NCI-H1694 (cell line): ENCODE data around the gene DNAJB9.
"Not testable (repeated sequence)": the region's sequence is repeated elsewhere in the genome, so short reads cannot be mapped to it uniquely, and the experiment has no call there.

ENCODE experiments used
- DNase-seq: peaks from one replicate; lab custom pipeline; 2025; lab: John Stamatoyannopoulos, UW

DNAJB9 gene

DNA sequence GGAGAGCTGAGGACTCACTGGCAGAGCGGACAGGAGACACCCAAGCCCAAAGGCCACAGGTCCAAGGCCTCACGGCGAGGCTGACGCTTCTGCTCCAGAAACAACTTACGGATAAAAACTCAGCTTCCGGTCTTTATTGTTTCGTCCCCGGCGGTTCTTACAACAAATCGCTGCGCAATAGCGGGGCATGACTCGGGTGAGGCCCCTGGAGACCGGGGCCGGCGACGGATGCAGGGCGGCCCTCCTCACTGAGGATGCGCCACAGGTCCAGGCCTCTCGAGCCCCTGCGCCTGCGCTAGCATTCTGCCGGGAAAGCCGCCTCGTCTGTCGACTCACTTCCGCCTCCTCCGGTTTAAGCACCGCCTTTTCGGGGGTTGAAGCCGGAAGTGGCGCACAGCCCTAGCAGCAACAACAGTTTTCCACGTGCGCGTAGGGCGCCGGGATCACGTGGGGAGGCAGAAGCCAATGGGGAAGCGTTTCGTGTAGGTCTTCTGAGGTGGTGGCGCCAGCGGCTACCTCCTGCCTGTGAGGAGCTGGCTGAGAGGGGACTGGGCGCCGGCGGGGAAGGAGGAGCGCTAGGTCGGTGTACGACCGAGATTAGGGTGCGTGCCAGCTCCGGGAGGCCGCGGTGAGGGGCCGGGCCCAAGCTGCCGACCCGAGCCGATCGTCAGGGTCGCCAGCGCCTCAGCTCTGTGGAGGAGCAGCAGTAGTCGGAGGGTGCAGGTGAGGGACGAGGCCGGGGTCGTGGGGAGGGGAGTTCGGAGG lies at the start of gene DNAJB9, which contains the start of gene THAP5:
TSS of gene DNAJB9 (plus strand) at position 494 of the 765 bp plus-strand sequence. CDS start 1,853 bp downstream, outside the sequence.
TSS of gene THAP5 (minus strand) at position 326 of the 765 bp plus-strand sequence. CDS start at position 189, 137 bp downstream.
- peak; percentile 98 for DNase-seq

- no peak for DNase-seq
Measured at GRCh38 chr7:108522780-108523179, 46.9 kb upstream of the DNAJB9 start.

- peak; percentile 74 for DNase-seq
Measured at GRCh38 chr7:108525327-108525984, 44.2 kb upstream of the DNAJB9 start.

DNA sequence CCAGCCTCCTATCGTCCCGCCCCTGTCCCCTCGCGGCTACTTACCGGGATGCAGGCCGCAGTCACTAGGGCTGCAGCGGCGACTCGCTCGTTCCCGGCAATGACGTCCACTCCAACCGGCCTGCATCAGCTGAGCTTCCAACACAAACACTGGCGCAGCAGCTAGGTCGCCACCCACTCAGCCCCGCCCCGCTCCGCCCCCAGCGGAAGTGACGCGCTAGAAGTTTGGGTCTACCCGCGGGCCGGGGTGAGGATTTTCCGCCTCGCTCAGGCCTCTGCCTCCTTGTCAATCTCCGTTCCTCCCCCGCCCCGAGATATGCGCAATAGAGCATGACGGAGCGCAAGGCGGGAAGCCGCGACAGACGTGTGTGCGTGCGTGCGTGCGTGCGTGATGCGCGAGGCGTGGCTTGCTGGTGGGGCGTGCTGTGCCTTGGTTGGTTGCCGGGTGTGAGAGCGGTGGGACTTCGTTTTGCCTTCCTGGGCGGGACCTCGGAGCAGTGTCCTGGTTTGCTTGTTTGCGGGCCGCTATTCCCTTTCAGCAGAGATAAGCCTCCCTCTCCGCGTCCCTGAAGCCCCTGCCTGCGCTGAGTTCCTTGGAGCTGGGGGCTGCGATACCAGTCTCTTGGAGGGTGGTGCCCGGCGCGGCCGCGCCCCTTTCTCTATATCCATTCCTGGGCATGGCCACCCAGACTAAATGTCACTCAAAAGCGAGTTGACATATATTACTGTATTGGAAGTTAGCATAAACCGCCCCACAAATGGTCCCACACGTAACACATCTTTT lies 43.5 kb upstream of the DNAJB9 start, which contains the start of gene PNPLA8:
TSS of gene PNPLA8 (minus strand) at position 151 of the 783 bp plus-strand sequence. CDS start 10,644 bp downstream, outside the sequence.
- peak; percentile 98 for DNase-seq

- DNase-seq, result no peak
Measured at GRCh38 chr7:108526768-108527017, 43.0 kb upstream of the DNAJB9 start.

GRCh38 chr7:108528183-108528712 lies 41.4 kb upstream of the DNAJB9 start:
- no peak for DNase-seq

DNA sequence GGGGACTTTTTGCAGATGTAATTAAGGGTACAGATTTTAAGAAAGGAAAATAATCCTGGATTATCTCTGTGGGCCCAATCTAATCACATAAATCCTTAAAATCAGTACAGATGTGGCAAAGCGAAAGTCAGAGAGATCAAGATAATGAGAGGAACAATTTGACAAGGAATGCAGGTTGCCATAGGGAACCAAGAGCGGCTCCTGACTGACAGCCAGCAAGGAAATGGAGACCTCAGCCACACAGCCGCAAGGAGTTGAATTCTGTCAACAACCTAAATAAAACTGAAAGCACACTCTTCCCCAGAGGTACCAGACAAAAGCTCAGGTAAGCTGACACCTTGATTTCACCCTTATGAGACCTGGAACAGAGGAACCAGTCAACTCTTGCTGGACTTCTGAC lies 40.3 kb upstream of the DNAJB9 start:
- DNase-seq, result no peak

- DNase-seq, result no peak
Measured at GRCh38 chr7:108533712-108534111, 36.0 kb upstream of the DNAJB9 start.

GRCh38 chr7:108535257-108535656 lies 34.4 kb upstream of the DNAJB9 start:
- no peak for DNase-seq

GRCh38 chr7:108535744-108536143 lies 33.9 kb upstream of the DNAJB9 start:
- DNase-seq, result no peak

GRCh38 chr7:108537229-108537628 lies 32.4 kb upstream of the DNAJB9 start:
- DNase-seq, result no peak

DNA sequence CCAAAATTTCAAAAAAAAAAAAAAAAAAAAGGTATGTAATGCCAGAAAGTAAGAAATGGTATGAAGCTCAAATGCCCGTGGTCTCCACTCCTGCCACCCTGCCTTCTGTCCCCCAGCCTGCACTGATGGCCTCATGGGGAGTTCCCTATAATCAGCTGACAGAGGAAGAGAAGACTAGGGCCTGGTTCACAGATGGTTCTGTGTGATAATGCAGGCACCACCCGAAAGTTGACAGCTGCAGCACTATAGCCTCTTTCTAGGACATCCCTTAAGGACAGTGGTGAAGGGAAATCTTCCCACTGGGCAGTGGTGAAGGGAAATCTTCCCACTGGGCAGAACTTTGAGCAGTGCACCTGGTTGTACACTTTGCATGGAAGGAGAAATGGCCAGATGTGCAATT lies 31.4 kb upstream of the DNAJB9 start:
- DNase-seq, result not testable (repeated sequence)

DNA sequence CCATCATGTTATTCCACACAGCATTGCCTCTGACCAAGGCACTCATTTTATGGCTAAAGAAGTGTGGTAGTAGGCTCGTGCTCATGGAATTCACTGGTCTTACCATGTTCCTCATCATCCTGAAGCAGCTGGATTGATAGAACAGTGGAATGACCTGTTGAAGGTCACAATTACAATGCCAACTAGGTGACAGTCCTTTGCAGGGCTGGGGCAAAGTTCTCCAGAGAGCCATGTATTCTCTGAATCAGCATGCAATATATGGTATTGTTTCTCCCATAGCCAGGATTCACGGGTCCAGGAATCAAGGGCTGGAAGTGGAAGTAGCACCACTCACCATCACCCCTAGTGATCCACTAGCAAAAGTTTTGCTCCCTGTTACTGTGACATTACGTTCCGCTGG lies 31.0 kb upstream of the DNAJB9 start:
- DNase-seq, result not testable (repeated sequence)

DNA sequence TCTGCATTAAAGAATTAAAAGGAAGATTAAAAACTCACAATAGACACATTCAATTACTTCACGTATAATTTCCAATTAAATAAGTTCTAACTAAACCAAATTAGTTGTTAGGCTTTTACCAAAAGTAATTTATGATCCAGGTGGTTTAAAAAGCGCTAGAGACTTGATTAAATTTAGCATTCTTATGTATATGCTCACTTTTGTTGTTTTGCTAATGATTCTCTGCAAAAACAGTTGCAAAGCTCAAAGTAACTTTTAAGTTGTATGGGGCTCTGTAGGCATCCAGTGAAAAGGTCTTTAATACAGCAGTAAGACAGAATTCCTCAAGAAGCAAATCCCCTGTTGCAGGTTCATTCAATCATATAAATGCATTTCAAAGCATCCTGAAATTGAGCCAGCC lies 28.2 kb upstream of the DNAJB9 start:
- no peak for DNase-seq

DNA sequence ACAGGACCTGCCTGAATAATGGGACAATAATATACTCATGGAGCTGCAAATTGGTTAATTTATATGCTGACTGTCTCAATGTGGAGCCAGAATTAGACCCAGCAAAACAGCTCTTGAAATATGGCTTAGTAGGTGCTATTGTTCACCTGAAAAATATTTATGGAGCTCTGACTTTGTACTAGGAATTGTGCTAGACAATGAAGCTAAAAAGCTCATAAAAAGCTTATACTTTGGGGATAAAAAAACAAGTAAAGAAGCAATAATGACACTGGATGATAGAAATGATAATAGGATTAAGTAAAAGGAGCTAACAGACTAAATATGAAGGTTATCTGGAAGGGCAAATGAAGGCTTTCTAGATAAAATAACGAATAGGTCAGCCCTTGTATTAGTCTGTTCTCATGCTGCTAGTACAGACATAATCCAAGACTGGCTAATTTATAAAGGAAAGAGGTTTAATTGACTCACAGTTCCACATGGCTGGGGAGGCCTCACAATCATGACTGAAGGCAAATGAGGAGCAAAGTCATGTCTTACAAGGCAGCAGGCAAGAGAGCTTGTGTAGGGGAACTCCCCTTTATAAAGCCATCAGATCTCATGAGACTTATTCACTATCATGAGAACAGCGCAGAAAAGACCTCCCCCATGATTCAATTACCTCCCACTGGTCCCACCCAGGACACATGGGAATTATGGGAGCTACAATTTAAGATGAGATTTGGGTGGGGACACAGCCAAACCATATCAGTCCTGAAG lies 21.4 kb upstream of the DNAJB9 start:
- DNase-seq, result not testable (repeated sequence)

DNA sequence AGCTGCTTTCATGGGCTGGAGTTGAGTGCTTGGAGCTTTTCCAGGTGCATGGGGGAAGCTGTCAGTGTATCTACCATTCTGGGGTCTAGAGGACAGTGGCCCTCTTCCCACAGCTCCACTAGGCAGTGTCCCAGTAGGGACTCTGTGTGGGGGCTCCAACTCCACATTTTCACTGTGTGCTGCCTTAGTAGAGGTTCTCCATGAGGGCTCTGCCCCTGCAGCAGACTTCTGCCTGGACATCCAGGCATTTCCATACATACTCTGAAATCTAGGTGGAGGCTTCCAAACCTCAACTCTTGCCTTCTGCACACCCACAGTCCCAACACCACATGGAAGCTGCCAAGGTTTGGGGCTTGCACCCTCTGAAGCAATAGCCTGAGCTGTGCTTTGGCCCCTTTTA lies 13.0 kb upstream of the DNAJB9 start:
- not testable (repeated sequence) for DNase-seq

DNA sequence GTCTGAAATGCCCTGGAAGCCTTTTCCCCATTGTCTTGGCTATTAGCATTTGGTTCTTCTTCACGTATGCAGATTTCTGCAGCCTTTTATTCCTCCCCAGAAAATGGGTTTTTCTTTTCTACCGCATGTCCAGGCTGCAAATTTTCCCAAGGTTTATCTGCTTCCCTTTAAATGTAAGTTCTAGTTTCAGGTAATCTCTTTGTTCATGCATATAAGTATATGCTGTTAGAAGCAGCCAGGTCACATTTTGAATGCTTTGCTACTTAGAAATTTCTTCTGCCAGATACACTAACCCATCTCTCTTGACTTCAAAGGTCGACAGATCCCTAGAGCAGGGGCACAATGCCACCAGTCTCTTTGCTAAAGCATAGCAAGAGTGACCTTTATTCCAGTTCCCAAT lies 12.5 kb upstream of the DNAJB9 start:
- no peak for DNase-seq

DNA sequence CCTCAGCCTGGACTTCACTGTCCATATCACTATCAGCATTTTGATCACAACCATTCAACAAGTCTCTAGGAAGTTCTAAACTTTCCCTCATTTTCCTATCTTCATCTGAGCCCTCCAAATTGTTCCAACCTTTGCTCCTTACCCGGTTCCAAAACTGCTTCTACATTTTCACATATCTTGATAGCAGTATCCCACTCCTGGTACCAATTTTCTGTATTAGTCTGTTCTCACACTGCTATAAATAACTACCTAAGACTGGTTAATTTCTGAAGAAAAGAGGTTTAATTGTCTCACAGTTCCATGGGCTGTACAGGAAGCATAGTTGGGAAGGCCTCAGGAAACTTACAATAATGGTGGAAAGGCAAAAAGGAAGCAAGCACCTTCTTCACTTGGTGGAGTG lies 12.1 kb upstream of the DNAJB9 start:
- no peak for DNase-seq

GRCh38 chr7:108559253-108559652 lies 10.4 kb upstream of the DNAJB9 start:
- DNase-seq, result no peak

DNA sequence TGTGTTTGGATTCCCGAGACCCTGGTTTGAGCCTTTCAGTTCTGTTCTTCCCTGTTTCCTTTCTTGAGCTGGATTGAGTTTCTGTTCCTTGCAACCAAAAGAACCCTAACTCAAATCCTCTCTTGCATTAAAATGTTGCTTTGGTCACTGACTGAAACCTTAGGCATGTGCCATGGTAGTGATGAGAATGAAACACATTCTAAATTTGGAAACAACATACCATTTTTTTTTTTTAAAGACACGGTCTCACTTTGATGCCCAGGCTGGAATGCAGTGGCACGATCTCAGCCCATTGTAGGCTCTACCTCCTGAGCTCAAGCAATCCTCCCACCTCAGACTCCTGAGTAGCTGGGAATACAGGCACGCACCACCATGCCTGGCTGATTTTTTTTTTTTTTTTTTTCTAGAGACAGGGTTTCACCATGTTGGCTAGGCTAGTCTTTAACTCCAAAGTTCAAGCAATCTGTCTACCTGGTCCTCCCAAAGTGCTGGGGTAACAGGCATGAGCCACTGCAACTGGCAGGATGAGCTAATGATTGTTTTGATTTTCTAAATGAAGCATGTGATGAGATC lies 8.5 kb upstream of the DNAJB9 start:
- DNase-seq, result no peak

- DNase-seq, result no peak
Measured at GRCh38 chr7:108565987-108566386, 3.7 kb upstream of the DNAJB9 start.
